Fibroblast of lung (primary cell): Measurements from ENCODE around the gene GPD1.

ENCODE experiments used
- CTCF ChIP-seq, 2 donors: IDR thresholded peaks in 1 of 2; conservative IDR thresholded peaks in 1 of 2; 1 replicate in 1 of 2; 2 replicates in 1 of 2; pipeline ENCODE4 v1.5.1; 2011 to 2012; ENCODE audit warnings: low read length in 2 of 2, control low read depth in 1 of 2, inconsistent platforms in 1 of 2, low read depth in 1 of 2, mild to moderate bottlenecking in 1 of 2
- EZH2 ChIP-seq: IDR thresholded peaks from 2 replicates; pipeline ENCODE4 v1.5.1; 2012; ENCODE audit warnings: low read length, control low read depth, mild to moderate bottlenecking; ENCODE audit errors: missing control alignments

- TF ChIP-seq CTCF (conservative IDR thresholded peaks at IDR 0.05 in 1 of 2, IDR thresholded peaks at IDR 0.05 in 1 of 2; ENCODE audit: low read depth in 1 of 2, low read length in 2 of 2), result no peak
- no peak for TF ChIP-seq EZH2
These were observed 45.7 kb upstream of the GPD1 start for GRCh38 chr12:50057896-50058670.
